Measurements from ENCODE around the gene SPTBN1. TPM values are rescaled to one million over a fixed set of nuclear protein-coding genes. Genes with fewer than 3 reads are reported as not detected.

SPTBN1 gene
- total RNA-seq, 1 experiment from 2014 or later = 202 TPM

GRCh38 chr2:54651291-54651690 lies 195.2 kb downstream of the SPTBN1 start:
- no peak for DNase-seq (ENCODE audit: low spot score)

DNA sequence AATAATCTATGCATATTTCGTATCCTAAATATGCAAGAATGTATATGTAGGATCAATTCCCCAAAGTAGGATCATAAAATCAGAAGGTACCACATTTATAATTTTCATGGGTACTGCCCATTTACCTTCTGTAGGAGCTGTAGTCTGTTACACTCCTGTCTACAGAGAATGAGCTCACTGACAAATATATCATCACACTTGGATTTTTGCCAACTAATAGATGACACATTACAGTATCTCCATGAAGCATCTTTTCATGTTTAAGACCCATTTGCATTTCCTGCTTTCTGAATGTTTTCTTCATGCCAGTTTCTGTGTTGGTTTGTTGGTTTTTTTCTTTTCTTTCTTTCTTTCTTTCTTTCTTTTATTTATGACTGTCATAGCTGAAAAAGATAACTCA lies 196.4 kb downstream of the SPTBN1 start:
- DNase-seq (ENCODE audit: low spot score) = no peak

GRCh38 chr2:54653572-54654204 lies 197.6 kb downstream of the SPTBN1 start:
- no peak for DNase-seq (ENCODE audit: low spot score)

GRCh38 chr2:54655046-54655809 lies 199.1 kb downstream of the SPTBN1 start:
- no peak for DNase-seq (ENCODE audit: low spot score)

GRCh38 chr2:54656863-54657262 lies 200.7 kb downstream of the SPTBN1 start:
- no peak for DNase-seq (ENCODE audit: low spot score)

DNA sequence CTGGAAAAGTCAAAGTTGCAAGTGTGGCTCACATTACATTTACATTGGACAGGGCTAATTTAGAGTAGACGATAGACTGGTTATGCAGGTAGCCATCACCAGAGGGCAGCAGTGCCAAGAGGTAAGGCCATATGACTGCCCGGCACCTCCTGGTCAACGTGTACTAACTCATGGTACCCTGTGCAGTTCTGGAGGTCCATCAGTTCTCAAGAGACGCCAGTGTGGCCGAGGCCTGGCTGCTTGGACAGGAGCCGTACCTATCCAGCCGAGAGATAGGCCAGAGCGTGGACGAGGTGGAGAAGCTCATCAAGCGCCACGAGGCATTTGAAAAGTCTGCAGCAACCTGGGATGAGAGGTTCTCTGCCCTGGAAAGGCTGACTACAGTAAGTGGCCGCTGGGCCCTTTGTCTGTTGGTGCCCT lies 201.5 kb downstream of the SPTBN1 start:
- peak; percentile 57 for DNase-seq (ENCODE audit: low spot score)

- DNase-seq (ENCODE audit: low spot score) = peak; percentile 42
Measured at GRCh38 chr2:54658564-54659071, 202.5 kb downstream of the SPTBN1 start.

- DNase-seq (ENCODE audit: low spot score) = no peak
Measured at GRCh38 chr2:54659527-54659926, 203.4 kb downstream of the SPTBN1 start.

DNA sequence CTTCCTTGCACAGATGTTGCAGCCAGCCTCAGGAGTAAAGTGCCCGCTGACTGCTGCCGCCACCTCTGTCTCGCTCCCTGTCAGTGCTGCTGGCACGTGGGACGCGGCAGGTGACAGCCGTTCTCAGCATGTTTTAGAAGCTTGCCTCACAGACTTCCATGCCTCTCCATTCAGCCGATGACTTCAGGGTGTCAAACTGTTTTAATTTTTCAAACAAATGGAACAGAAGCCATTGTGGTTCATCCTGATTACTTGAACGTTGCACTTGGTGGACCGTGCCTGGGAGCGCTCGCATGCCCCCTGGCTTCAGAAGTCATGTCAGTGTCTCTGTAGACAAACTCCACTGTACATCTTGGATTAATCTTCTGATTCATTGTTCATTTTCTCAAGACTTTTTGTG lies 204.6 kb downstream of the SPTBN1 start:
- no peak for DNase-seq (ENCODE audit: low spot score)

GRCh38 chr2:54663424-54664030 lies 207.4 kb downstream of the SPTBN1 start:
- DNase-seq (ENCODE audit: low spot score) = no peak

GRCh38 chr2:54664238-54664786 lies 208.2 kb downstream of the SPTBN1 start:
- DNase-seq (ENCODE audit: low spot score) = no peak

DNA sequence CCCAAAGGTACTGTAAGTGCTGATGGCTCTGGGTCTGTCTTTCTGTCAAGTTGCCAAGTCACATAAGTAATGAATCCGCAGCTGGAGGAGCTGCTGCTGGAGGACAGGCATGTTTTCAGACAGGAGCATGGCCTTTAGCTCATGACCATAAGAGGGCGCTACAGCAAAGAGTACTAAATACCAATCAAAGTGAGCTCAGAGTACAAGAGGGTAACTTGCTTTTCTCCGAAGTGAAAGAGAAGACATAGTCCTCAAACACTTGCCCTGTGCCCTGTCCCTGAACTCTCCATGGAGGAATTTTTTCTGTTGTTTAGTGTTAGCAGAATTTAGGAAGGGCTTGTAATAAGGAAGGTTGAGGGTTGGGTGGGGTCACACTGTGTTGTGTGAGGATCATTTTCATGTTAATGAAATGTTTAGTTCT lies 209.3 kb downstream of the SPTBN1 start:
- peak; percentile 83 for DNase-seq (ENCODE audit: low spot score)

DNA sequence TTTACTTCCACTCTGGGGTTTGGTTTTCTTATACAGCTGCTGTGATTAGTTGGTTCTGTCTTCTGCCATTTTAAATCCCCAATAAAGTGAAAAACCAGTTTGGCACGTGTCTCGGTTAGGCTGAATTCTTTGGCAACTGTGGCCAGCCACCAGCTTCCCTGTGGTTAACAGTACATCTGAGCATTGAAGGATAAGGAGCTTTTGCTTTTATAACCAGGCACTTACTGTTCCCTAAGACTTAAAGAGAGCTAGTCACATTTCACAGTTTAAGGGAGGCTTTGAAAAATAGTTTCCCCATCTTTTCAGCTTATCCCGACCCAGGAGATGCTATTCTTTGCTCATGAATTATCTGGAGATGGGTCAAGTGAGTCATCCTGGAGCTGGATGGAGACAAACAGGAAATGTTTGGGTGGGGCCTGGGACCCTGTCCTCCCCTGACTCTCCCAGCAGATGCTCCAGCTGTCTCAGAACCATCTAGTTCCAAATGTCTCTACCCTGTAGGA lies 210.1 kb downstream of the SPTBN1 start:
- peak; percentile 91 for DNase-seq (ENCODE audit: low spot score)

DNA sequence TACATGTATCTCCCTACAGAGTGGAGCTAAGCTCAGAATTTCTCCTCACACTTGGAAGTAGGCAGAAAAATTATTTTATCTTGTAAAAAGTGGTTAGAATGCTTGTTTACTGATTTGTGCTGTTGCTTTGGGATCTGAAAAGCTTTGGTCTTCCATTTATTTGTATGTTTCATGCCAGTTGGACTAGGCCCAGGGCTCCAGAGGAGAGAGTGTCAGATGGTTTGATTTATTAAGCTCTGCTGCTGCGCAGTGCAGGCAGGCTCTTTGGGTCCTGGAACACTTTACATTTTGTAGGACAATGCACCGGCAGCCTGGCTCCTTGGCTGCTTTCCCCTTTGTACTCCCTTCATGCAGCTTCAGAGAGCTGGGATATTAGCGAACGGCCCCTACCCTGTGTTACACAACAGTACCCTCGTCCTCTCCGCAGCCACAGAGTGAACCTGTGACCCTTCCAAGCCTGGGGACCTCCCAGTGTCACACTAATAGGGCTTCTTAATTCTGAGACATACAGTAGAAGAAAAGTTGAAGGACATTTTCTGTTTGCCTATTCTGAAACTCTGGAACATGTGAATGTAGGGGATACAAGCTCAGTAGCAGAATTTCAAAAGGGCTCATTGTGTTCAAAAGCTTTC lies 210.6 kb downstream of the SPTBN1 start:
- peak; percentile 71 for DNase-seq (ENCODE audit: low spot score)

DNA sequence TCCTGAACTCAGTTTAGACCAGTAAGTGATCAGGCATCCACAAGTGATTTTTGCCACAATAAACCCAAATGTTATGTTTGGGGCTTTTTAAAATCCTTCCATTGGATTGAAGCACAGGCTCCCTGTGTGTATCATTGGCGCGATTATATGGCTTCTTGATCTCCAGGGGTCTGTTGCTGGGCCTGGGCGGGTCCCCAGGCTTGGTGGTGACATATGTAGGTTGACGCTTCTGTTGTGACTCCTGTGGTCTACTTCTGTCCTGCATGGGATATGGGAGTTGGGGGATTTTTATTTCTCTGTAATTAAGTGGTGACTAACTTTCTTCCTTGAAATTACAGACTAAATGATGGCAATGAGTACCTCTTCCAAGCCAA lies 211.1 kb downstream of the SPTBN1 start:
- no peak for DNase-seq (ENCODE audit: low spot score)

DNA sequence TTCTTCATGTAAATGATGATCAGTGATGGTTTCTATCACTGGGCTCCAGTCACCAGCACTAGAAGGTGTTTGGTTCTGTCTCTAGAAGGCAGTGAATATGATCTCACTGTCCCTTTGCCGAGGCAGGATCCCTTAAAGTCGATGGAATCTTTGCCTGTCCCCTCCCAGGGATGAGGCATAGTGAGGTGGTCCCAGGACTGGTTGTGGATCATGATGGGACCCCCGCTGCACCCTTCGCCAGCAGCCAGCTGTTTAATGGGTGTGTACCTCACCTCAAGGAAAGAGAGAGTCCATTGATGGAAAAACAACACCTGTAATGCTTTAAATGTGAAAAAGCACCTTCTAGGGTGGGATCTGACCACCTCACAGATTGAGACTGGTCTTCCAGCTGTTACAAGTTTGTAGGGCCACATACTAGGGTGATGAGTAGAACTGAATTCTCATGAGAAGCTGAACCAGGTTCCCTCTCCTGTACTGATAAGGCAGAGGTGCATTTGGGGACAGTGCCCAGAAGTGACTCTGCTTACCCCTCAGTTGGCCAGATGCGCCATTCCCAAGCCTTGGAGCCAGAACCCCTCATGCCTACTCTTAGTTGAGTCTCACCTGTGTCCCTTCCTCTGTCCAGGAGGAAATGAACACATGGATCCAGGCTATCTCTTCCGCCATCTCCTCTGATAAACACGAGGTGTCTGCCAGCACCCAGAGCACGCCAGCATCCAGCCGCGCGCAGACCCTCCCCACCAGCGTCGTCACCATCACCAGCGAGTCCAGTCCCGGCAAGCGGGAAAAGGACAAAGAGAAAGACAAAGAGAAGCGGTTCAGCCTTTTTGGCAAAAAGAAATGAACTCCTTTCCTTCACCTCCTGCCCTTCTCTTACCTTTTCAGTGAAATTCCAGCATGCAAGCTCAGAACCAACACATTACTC lies 211.9 kb downstream of the SPTBN1 start:
- no peak for DNase-seq (ENCODE audit: low spot score)

DNA sequence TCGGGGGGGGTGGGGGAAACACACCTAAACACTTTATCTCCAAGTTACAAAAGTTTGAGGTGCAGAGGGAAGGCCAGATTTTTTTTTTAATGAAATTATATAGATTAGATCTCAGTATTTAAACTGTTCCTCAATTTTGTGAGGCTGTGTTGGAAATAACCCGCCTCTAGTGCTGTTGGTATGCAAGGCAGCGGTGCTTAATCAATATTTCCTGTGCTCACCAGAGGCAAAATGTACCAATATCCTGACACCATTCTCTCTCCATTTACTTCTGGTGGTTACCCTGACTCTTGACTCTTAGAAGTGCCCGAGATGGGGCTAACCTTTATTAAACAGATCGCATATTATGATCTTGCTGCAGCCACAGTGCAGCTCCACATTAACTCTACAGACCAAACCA lies 212.6 kb downstream of the SPTBN1 start:
- no peak for DNase-seq (ENCODE audit: low spot score)

- DNase-seq (ENCODE audit: low spot score) = peak; percentile 27
Measured at GRCh38 chr2:54669677-54670484, 213.8 kb downstream of the SPTBN1 start.

- no peak for DNase-seq (ENCODE audit: low spot score)
Measured at GRCh38 chr2:54670485-54671009, 214.4 kb downstream of the SPTBN1 start.

- DNase-seq (ENCODE audit: low spot score) = no peak
Measured at GRCh38 chr2:54671010-54671409, 214.9 kb downstream of the SPTBN1 start.
